ENCODE results near the gene BRD9.
"Not testable (repeated sequence)": the region's sequence is repeated elsewhere in the genome, so short reads cannot be mapped to it uniquely, and the experiment has no call there.

The BRD9 gene

DNA sequence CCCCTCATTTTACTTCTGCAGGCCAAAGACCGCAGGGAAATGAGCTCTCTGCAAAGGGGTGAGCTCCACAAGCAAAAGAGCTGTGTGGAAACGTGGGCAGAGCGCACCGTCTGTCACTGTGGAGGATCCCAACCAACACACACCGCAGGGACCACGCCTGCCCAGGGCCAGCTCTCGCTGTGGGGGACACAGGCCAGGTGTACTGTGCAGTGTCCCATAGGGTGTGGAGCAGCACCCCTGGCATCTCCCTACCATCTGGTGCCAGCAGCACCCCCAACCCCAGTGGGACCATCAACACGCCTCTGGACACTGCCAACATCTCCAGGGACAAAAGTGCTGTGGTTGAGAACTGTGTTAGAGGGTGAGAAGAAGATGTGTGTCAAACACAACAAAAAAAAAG lies 13.9 kb downstream of the BRD9 start:
- not testable (repeated sequence) for DNase-seq (ENCODE audit: low read depth in 2 of 2)

DNA sequence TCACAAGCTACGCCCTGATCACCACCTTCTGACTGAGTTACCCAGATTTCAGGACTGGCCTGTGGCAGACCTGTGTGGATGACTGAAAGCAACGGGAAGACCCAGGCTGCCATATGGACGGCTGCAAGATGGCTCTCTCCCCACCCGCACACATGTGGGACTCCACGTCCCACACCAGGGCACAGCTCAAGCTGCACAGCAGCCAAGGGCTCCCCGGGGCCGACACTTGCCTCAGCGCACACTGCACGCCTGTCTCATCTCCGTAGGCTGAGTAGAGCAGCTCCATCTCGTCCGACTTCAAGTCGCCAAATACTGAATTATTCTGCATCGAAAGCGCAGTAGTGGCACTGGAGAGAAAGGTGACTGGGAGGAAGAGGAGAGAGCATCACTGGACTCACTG lies 14.5 kb downstream of the BRD9 start:
- DNase-seq (ENCODE audit: low read depth in 2 of 2): no peak

DNA sequence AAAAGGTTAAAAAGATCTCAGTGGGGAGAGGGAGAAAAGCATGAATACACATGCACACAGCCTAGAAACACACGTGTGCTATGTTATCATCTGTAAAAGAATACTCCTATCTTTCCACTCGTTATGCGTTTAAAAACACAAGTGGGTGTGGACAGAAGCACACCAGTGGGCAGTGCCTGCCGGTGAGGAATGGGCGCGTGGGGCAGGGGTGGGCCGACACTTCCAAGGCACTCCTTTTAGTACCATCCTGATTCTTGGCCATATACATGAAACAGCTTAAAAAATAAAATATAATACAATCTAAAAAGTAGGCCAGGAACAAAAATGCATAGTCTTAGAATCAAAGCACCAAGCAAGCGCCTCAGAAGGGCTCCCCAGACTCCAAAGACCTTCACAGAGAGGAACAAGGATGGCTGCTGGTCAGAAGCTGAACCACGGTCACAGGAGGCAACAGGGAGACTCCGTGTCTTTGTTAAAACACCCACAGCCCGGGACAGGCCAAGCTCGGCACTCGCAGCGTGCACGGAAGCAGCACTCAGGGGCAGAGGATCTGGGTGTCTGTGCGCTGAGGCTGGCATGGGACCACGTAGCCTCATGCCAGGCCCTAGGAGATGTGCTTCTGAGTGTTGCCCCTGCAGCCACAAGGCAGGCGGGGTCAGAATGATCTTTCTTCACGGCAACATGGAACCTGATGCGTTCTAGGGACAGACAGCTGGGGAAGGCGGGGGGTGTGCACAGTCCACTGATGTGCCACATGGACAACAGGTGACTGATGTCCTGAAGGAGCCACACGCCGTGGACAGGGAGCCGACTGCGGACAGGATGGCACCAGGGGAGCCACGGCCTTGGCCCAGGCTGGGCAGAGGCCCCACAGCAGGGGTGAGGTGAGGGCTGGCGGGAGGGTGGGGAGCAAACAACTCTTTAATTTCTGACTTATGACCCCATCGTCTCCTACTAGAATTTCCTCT lies 15.9 kb downstream of the BRD9 start:
- DNase-seq (ENCODE audit: low read depth in 2 of 2): no peak

DNA sequence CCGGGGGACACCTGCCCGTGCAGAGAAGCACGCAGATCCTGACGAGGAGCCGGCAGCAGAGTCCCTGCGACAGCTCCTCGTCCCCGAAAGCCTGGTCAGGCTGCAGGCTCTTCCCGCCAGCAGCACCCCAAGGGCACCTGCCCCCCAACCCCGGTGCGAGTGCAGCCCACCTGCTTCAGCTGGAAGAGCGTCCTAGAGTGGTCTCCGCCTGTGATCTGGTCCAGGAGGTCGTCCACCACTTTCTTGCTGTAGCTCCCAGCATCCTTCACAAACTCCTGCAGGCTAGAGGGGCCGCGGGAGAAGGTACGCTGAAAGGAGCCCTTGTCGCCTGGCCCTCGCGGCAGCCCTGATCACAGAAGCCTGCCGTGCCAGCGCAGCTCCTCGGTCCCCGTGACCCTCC lies 16.7 kb downstream of the BRD9 start:
- DNase-seq (ENCODE audit: low read depth in 2 of 2): no peak

DNA sequence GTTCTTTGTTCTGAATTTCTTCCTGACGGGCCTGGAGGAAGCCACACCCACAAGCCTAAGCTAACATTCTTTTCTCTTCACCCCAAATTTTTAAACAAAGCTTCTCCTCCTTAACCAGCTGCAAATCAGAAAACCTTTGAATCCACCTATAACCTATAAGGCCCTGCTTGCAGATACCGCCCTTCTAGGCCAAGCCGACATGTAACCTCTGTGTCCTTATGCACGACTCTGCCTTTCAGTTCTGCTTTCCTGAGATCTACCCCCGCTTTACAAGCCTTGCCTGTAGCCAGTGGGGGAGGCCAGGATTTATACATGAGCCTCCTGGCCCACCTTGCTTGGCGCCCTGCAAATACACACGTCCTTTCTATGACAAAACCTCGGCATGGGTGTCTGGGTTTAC lies 19.3 kb downstream of the BRD9 start:
- DNase-seq (ENCODE audit: low read depth in 2 of 2): no peak

DNA sequence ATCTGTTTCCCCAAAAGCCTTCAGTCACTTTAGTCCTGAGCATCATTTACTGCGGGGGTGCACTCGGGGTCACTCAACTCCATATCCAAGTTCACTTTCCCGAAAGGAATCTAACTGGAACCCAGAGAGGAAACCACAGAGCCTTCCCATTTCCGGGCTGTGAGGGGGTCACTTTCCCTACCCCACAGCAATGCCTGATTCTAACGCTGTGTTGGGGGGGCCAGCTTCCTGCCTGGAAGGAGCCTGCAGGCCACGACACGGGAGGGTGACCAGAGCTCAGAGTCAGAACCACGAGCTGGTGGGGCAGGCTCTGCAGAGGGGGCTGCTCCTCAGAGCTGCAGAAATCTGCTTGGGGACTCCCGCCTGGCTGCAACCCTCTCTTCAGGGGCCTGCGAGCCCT lies 20.3 kb downstream of the BRD9 start:
- no peak for DNase-seq (ENCODE audit: low read depth in 2 of 2)

DNA sequence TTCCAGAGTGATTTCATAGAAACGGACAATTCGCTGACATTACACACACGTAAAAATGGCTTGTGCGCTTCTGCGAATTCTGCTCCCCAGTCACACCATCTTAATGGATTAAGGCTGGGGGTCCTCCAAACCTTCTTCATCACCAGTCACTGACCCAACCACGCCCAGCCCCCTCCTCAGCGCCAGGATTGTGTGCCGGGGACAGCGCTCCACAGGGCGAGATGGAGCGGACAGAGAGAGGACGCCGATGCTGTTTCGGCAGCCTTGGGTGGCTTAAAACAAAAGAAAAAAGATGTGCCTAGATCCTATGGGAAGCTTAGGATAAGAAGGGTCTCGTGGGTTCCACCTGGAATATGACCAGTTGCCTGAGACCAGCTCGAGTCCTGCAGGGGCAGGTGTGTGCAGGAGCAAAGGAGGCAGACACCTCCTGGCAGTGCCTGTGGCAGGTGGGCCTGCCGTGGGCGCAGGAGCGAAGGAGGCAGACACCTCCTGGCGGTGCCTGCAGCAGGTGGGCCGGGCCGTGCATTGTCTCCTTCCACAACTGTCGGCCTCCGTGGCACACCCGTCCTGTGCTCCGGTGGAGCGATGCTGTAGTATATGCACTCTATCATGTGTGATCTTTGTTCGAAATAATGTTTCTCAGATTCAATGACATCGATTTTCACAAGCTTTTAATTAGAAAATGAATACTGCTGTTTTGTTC lies 20.9 kb downstream of the BRD9 start:
- DNase-seq (ENCODE audit: low read depth in 2 of 2): no peak

DNA sequence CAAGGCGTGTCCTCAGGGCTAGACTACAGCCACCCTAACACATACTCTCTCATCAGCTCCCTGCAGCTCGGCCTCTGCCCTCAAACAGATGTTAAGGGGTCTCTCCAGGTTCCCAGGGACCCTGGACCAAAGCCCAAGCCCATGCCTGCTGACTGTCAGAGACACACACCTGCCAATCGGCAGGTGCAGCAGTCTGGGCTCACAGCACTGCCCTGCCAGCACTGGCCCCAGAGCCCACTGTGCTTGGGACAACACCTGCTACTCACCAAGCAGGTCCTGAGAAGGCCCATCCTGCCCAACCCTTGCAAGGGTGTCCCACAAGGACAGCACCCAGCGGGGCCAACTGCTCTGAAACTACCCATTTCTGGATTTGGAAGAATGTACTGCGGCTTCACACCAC lies 21.6 kb downstream of the BRD9 start:
- DNase-seq (ENCODE audit: low read depth in 2 of 2): no peak

DNA sequence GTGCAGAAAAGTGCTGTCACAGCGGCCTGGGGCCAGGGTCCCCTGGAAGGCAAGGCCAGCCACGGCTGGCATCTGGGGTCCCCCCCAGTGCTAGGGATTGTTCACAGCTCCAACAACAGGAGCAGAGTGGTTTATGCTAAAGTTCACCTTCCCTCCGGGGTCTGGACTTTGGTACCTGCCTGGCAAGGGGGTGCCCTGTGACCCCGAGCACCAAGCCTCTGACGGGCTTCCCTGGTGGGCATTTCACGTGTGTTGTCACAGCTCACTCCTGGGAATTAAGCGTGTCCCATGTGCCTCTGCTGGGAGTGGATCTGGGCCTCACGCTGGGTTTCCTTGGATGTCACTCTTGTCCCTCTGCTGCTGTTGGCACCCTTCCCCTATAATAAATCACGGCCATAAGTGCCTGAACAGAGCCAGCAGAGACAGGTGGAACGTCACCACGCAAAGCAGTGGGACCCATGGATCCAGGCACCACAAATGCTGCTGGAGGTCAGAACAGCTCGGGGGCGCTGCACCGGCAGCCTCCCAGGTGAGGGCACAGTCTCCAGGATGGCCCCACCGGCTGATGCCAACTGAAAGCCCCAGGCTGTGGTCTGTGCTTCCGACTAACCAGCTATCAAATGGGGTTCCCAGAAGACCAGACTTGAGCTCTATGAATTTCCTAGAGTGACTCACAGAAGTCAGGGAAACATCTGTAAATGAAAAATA lies 24.0 kb downstream of the BRD9 start:
- DNase-seq (ENCODE audit: low read depth in 2 of 2): no peak

DNA sequence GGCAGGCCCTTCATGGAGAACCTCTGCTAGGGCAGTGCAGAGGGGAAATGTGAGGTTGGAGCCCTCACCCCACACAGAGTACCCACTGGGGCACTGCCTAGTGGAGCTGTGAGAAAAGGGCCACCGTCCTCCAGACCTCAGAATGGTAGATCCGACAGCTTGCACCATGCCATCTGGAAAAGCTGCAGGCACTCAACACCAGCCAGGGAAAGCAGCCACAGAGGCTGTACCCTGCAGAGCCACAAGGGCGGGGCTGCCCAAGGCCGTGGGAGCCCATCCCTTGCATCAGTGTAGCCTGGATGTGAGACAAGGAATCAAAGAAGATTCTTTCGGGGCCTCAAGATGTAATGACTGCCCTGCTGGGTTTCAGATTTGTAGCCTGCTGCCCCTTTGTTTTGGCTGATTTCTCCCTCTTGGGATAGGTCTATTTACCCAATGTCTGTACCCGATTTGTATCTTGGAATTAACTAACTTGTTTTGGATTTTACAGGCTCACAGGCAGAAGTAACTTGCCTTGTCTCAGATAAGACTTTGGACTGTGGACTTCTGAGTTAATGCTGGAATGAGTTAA lies 25.2 kb downstream of the BRD9 start:
- no peak for DNase-seq (ENCODE audit: low read depth in 2 of 2)

DNA sequence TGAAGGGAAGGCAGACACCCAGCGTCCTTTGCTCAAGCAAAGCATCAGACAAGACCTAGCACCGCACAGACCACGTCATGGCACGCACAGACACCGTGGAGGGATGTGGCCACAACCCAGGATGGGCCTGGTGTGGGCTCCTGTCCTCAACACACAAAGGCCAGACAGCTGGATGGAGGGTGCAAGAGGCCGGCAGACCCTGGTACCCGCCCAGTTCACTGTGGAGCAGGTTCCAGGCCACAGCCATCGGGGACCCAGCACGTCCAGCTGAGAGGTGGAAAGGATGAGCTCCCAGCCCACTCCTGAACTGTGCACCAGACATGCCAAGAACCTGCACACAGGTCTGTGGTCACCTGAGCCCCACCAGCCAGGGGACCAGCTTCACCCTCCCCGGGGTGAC lies 26.8 kb downstream of the BRD9 start:
- no peak for DNase-seq (ENCODE audit: low read depth in 2 of 2)

DNA sequence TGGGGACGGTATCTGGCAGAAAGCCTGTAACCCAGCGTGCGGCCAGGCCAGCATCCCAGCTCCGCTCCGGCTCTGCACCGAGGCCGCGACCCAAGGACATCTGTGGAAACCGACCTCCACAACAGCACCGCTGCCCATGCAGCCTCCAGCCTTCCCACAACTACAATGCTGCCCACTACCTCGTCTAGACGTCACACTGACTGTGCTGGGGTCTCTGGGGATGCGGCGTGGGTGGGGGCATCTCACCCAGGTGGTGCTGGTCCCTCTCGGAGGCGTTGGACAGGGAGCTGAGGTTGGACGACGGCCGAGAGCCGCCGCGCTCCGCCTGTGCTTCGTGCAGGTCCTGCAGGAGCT lies 27.5 kb downstream of the BRD9 start:
- no peak for DNase-seq (ENCODE audit: low read depth in 2 of 2)

DNA sequence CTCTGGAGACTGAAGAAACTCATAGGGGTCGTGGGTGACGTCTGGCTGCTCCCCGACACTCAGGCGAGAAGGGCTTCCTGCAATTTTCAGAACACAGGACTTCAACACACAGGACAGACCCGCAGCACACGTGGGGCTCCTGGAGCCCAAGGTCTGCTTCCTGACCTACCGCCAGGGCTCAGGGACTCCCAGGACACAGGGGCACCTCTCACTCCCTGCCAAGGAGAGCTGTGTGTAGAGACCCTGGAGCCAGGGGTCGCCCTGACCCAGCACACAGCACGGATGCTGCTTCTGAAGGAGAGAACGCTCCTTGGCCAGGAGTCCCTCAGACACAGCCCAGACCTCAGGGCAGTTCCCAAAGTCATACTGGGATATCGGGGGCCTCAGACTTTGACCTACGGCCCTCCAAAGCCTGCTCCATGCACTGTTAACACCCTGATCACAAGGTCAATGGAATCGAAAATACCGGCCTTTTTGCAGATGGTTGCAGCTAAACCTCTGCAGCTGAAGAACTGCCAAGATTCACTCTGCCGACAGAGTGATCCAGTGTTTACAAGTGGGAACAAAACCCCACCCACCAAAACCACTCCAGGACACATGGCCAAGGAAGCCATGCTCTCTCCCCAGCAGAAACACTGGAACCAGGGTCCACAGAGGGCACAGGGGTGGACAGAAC lies 28.0 kb downstream of the BRD9 start:
- no peak for DNase-seq (ENCODE audit: low read depth in 2 of 2)

DNA sequence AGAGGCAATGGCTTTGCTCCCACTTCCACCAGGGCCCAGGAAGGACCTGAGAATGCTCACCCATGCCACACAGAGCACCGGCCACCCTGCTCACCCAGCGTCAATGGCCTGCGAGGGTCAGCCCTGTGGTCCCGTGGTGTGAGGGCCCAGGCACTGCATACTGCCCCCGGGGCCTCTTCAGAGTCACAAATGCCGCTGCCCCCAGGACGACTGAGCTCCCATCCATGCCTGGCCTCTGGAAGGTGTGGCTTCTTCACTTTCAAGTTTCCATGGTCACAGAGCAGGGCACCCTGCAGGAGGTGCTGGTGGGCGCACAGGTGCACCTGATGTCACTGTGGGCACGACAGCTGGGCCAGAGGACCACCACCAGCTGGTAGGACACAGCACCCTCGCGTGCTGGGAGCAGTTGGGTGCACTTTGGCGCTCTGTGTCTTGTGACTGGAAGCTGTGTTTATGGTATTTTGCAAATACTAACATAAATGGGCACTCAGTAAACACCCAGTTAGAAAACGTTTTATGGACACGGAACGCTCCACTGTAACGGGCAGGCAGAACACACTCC lies 29.3 kb downstream of the BRD9 start:
- DNase-seq (ENCODE audit: low read depth in 2 of 2): no peak

DNA sequence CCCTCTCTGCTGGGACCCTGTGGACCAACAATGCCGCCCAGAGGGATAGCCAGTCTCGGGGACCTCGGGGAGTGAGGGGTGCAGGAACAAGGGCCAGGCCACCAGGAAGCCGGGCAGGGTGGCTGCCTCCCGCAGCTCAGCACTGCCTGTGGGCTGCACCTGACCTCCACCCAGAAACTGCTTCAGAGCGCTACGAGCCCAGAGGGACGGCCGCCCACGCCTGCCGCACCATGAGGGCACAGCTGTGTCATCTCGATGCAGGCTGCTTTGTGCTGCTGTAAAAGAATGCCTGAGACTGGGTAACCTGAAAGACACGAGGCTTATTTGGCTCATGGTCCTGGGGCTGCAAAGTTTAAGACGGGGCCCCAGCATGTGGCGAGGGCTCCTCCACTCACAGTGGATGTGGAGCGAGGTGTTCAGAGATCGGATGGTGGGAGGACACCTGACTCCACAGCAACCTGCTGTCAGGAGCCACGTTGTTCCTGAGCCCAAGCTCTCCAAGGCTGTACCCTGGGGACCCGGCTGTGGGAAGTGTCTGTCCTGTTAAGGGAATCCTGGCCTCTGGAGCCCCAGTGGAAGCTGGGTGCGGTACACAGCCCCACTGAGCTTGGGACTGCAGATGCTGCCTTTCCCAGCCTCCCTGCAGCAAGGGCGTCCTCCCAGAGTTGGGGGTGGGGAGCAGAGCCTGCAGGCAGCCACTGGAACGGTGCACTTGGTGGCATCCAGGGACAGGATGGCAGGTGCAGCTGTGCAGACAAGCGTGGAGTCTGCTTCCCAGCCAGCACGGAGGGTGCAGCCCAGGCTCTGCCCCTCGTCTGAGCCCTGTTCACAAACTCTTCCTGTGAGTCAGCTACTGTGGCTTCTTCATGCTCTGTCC lies 30.0 kb downstream of the BRD9 start:
- DNase-seq (ENCODE audit: low read depth in 2 of 2): no peak

DNA sequence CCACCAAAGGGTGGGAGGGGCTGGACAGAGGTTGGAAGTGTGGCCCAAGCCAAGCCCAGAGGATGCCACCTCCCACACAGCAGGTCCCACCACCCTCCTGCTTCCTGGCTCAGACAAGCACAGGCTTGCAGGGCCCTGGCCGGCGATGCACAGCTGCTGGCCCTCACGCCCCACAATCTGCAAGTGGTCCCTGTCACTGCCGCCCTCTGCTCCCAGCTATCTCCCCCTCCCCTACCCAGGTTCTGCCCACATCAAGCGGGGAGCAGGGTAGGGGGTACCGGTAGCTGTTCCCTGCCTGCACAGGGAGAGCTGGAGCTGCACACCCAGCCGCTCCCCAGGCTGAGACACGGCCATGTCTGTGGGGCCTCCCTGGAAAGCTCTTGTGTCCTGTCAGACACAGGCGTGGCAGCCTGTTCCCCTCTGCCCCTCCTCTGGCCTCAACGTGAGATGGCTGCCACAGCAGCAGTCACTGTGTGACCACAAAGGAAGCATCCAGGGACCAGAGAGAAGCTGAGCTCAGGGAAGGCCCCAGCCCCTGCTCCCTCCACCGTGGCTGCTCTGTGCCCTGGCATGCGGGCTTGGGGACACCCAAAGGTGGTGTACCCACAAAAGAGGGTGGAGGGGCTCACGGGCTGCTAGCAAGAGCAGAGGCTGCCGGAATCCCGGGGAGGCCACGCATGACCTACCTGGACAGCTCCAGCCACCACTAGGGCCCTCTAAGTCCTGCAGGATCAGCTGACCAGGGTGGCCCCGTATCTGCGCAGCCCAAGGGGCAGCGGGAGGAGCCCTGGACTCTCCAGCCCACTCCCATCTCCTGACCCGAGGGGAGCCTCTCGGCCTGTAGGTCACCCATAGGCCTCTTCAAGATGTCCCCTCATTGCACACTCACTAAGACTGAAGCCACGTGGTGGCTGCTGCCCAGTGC lies 30.9 kb downstream of the BRD9 start:
- DNase-seq (ENCODE audit: low read depth in 2 of 2): no peak

DNA sequence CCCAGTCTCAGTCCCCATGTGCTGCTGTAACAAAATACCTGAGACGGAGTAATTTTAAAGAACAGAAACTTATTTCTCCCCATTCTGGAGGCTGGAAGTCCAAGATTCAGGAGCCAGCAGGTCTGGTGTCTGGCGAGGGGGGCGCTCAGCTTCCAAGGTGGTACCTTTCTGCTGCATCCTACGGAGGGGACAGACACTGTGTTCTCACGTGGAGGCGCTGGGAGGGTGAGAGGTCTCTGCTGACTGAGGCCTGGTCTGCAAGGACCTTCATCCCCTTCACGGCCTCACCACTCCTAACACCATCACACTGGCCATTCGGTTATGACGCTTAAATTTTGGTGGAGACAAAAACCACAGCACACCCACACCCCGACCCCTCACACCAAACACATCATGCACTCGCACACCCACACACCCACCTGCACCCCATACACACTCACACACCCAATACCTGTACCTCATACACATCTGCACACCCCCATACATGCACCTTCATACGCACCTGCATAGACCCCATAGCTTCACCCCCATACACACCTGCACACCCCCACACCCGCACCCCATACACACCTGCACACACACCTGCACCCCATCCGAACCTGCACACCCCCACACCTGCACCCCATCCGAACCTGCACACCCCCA lies 32.0 kb downstream of the BRD9 start:
- no peak for DNase-seq (ENCODE audit: low read depth in 2 of 2)

DNA sequence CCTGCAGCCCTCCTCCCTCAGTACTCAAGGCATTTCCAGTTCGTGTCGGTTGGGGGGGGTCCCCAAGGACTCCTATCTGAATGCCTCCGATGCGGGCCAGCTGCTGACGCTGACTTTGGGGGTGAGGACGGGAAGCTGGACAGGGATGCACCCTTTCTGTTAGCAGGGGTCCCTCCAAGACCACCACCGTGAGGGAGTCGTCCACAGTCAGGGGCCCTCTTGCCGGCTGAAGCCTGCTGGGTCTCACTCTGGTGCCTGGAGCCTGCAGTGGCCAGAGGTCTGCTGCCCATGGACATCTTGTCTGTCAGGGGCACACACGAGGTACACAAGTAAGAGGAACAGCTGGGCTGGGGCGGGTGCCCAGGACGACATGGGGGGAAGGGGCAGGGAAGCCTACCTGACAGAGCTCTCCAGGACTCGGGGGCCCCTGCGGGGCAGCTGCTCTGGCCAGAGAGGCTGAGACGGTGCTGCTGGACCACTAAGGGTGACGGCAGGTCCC lies 32.8 kb downstream of the BRD9 start:
- no peak for DNase-seq (ENCODE audit: low read depth in 2 of 2)

DNA sequence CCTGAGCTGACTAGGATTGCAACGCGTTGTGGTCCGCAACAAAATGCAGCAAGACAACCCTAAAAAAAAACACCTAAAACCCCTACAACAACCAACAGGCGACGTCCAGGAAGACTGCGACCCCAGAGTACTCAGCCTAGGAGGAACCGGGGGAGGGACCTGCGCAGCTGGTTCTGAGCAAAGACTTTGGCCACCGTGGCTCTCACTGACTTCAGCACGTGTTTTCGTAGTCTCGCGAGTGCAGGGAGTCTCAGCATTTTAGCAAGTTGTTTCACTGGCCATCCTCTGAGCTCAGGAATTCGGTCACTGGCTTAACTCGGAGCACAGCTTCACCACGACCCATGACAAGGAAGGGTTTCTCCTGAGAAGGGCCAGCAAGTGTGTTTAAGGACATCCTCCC lies 33.2 kb downstream of the BRD9 start:
- no peak for DNase-seq (ENCODE audit: low read depth in 2 of 2)
